ENCODE measurements around the gene SLC22A23. TPM values are rescaled to one million over a fixed set of nuclear protein-coding genes. Genes with fewer than 3 reads are reported as not detected.
"Not testable (repeated sequence)": the region's sequence is repeated elsewhere in the genome, so short reads cannot be mapped to it uniquely, and the experiment has no call there.

The SLC22A23 gene
- total RNA-seq, 3 donors from 2014 or later = 61.5 to 160 (median 74.7) TPM

- no peaks in the 10 kb centered on the region for H3K9me3 ChIP-seq
- DNase-seq (peak in 1 of 3 donors; percentile 31), ATAC-seq (no peak)
- peaks cover 57% of the 10 kb centered on the region for H3K4me1 ChIP-seq (ENCODE audit: low read depth)
- no peak for TF ChIP-seq CTCF (IDR thresholded peaks at IDR 0.05)
- intact Hi-C loops (cut with DNase I, micrococcal nuclease) = no loop called here
- H3K36me3 ChIP-seq (ENCODE audit: low read depth) = no peaks in the 10 kb centered on the region
- no peak overlapping the region for H3K4me3 ChIP-seq
Measured at GRCh38 chr6:3381233-3381921, 75.5 kb downstream of the SLC22A23 start.

- DNase-seq (peak; percentile 64 to 68 (median 65)), ATAC-seq (no peak)
- no peaks in the 10 kb centered on the region for H3K9me3 ChIP-seq
- no peak for TF ChIP-seq CTCF (IDR thresholded peaks at IDR 0.05)
- no peaks in the 10 kb centered on the region for H3K36me3 ChIP-seq (ENCODE audit: low read depth)
- intact Hi-C loops (cut with DNase I, micrococcal nuclease) = no loop called here
- no peak overlapping the region for H3K4me3 ChIP-seq
- peaks cover 49% of the 10 kb centered on the region for H3K4me1 ChIP-seq (ENCODE audit: low read depth)
Measured at GRCh38 chr6:3380344-3381232, 76.3 kb downstream of the SLC22A23 start.

- ATAC-seq = no peak
- Histone ChIP-seq H3K36me3 (ENCODE audit: low read depth) (no peaks in the 10 kb centered on the region), H3K4me1 (ENCODE audit: low read depth) (peaks cover 39% of the 10 kb centered on the region), H3K9me3 (no peaks in the 10 kb centered on the region), H3K4me3 (no peak overlapping the region)
- DNase-seq = no peak
- intact Hi-C loops (cut with DNase I, micrococcal nuclease) = no loop called here
- no peak for TF ChIP-seq CTCF (IDR thresholded peaks at IDR 0.05)
Measured at GRCh38 chr6:3379482-3380060, 77.3 kb downstream of the SLC22A23 start.

GRCh38 chr6:3378808-3379207 is 78.0 kb downstream of the SLC22A23 start:
- H3K4me3 ChIP-seq; H3K9me3 ChIP-seq; H3K36me3 ChIP-seq (ENCODE audit: low read depth); DNase-seq; intact Hi-C loops (cut with DNase I, micrococcal nuclease); ATAC-seq: not testable (repeated sequence)
- H3K4me1 ChIP-seq (ENCODE audit: low read depth) = peaks cover 33% of the 10 kb centered on the region

- ATAC-seq; H3K4me3 ChIP-seq; intact Hi-C loops (cut with DNase I, micrococcal nuclease); DNase-seq; H3K9me3 ChIP-seq; H3K36me3 ChIP-seq (ENCODE audit: low read depth): not testable (repeated sequence)
- H3K4me1 ChIP-seq (ENCODE audit: low read depth) = peaks cover 31% of the 10 kb centered on the region
Measured at GRCh38 chr6:3378398-3378782, 78.5 kb downstream of the SLC22A23 start.

GRCh38 chr6:3377536-3378397 is 79.1 kb downstream of the SLC22A23 start:
- ATAC-seq (no peak), DNase-seq (peak in 1 of 3 donors; percentile 26)
- intact Hi-C loops (cut with DNase I, micrococcal nuclease) = no loop called here
- Histone ChIP-seq H3K4me3 (no peak overlapping the region), H3K4me1 (ENCODE audit: low read depth) (peaks cover 32% of the 10 kb centered on the region), H3K9me3 (no peaks in the 10 kb centered on the region), H3K36me3 (ENCODE audit: low read depth) (no peaks in the 10 kb centered on the region)
- TF ChIP-seq CTCF (IDR thresholded peaks at IDR 0.05) = no peak

All from mucosa of descending colon (tissue), 3 donors.